ENCODE results near the gene ZNF547. TPM values are rescaled to one million over a fixed set of nuclear protein-coding genes. Genes with fewer than 3 reads are reported as not detected.
A peak's percentile ranks its signal among the peaks of the same experiment; 100 is the strongest.

ZNF547 gene
- total and polyA plus RNA-seq, 2 of the 8 experiments (the other 6 are each of a cell fraction or from before 2014, with no cell fraction given) = 1.1 to 2.1 TPM

GRCh38 chr19:57389730-57390598 is 26.6 kb downstream of the ZNF547 start, which contains the start of gene ZNF548 (continued):
- TF ChIP-seq SAP30 (IDR thresholded peaks at IDR 0.05; ENCODE audit: insufficient read depth, insufficient replicate concordance, low read length) (peak; percentile 48), GABPA (IDR thresholded peaks at IDR 0.05; ENCODE audit: borderline replicate concordance, insufficient read depth, low read length) (peak; percentile 90; the same call in 1 of the 2 replicates), POU5F1 (IDR thresholded peaks at IDR 0.05; ENCODE audit: low read depth, low read length) (no peak), RXRA (IDR thresholded peaks at IDR 0.05; ENCODE audit: insufficient read depth, low read depth, low read length) (no peak), NRF1 (IDR thresholded peaks at IDR 0.05; ENCODE audit: low read depth, low read length) (peak; percentile 49; the same call in 1 of the 2 replicates), EGR1 (IDR thresholded peaks at IDR 0.05; ENCODE audit: borderline replicate concordance, low read depth, low read length) (no peak), BRCA1 (IDR thresholded peaks at IDR 0.05; ENCODE audit: low read depth, low read length) (peak; percentile 73), EZH2 (IDR thresholded peaks at IDR 0.05; ENCODE audit: low read depth, low read length, severe bottlenecking) (no peak), BACH1 (IDR thresholded peaks at IDR 0.05; ENCODE audit: low read length) (no peak), CEBPB (IDR thresholded peaks at IDR 0.05; ENCODE audit: low read depth, low read length) (peak; percentile 91), MAFK (IDR thresholded peaks at IDR 0.05; ENCODE audit: low read depth, low read length) (no peak), SP2 (IDR thresholded peaks at IDR 0.05; ENCODE audit: low read length) (peak; percentile 28; the same call in 1 of the 2 replicates), PHF8 (conservative IDR thresholded peaks at IDR 0.05; ENCODE audit: low read depth, low read length) (peak; percentile 62), SP4 (IDR thresholded peaks at IDR 0.05; ENCODE audit: low read length) (no peak), GTF2F1 (IDR thresholded peaks at IDR 0.05; ENCODE audit: borderline replicate concordance, low read depth, low read length) (no peak), POLR2AphosphoS5 (IDR thresholded peaks at IDR 0.05; ENCODE audit: low read depth, low read length) (peak; percentile 26; the same call in 1 of the 2 replicates), CREB1 (IDR thresholded peaks at IDR 0.05) (peak; percentile 98), ASH2L (IDR thresholded peaks at IDR 0.05; ENCODE audit: low read length) (peak; percentile 82), E2F6 (IDR thresholded peaks at IDR 0.05) (no peak), MAX (IDR thresholded peaks at IDR 0.05) (no peak), SP1 (IDR thresholded peaks at IDR 0.05; ENCODE audit: low read depth, low read length) (peak; percentile 69)
- TF ChIP-seq, protein P1, sequence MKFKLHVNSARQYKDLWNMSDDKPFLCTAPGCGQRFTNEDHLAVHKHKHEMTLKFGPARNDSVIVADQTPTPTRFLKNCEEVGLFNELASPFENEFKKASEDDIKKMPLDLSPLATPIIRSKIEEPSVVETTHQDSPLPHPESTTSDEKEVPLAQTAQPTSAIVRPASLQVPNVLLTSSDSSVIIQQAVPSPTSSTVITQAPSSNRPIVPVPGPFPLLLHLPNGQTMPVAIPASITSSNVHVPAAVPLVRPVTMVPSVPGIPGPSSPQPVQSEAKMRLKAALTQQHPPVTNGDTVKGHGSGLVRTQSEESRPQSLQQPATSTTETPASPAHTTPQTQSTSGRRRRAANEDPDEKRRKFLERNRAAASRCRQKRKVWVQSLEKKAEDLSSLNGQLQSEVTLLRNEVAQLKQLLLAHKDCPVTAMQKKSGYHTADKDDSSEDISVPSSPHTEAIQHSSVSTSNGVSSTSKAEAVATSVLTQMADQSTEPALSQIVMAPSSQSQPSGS (IDR thresholded peaks at IDR 0.05; ENCODE audit: low read length) = peak; percentile 84; the same call in 1 of the 2 replicates

Measured in H1 (cell line).